Measurements from ENCODE around the gene SFMBT2. TPM values are rescaled to one million over a fixed set of nuclear protein-coding genes. Genes with fewer than 3 reads are reported as not detected.
"Not testable (repeated sequence)": the region's sequence is repeated elsewhere in the genome, so short reads cannot be mapped to it uniquely, and the experiment has no call there.

SFMBT2 gene
- total RNA-seq, 1 donor from 2014 or later: 11.0 TPM

GRCh38 chr10:7401156-7401555 is 9.7 kb downstream of the SFMBT2 start:
- no peaks in the 10 kb centered on the region for H3K9me3 ChIP-seq (replicated peaks)
- intact Hi-C loops (cut with micrococcal nuclease): no loop called here
- H3K27ac ChIP-seq (replicated peaks): peak overlapping the region; percentile 71
- peaks cover 90% of the 10 kb centered on the region for H3K4me1 ChIP-seq
- H3K27me3 ChIP-seq (ENCODE audit: low read depth): no peaks in the 10 kb centered on the region
- no peak overlapping the region for H3K4me3 ChIP-seq
- DNase-seq: no peak
- TF ChIP-seq CTCF (IDR thresholded peaks at IDR 0.05; ENCODE audit: borderline replicate concordance): no peak
- H3K36me3 ChIP-seq: no peaks in the 10 kb centered on the region

- peak overlapping the region; percentile 71 for H3K27ac ChIP-seq (replicated peaks)
- no peaks in the 10 kb centered on the region for H3K36me3 ChIP-seq
- intact Hi-C loops (cut with micrococcal nuclease): no loop called here
- no peaks in the 10 kb centered on the region for H3K27me3 ChIP-seq (ENCODE audit: low read depth)
- no peaks in the 10 kb centered on the region for H3K9me3 ChIP-seq (replicated peaks)
- peaks cover 83% of the 10 kb centered on the region for H3K4me1 ChIP-seq
- no peak for TF ChIP-seq CTCF (IDR thresholded peaks at IDR 0.05; ENCODE audit: borderline replicate concordance)
- DNase-seq: peak; percentile 40
- H3K4me3 ChIP-seq: no peak overlapping the region
Measured at GRCh38 chr10:7400068-7400715, 10.6 kb downstream of the SFMBT2 start.

- Histone ChIP-seq H3K9me3 (replicated peaks) (no peaks in the 10 kb centered on the region), H3K36me3 (no peaks in the 10 kb centered on the region), H3K4me3 (no peak overlapping the region), H3K4me1 (peaks cover 77% of the 10 kb centered on the region), H3K27me3 (ENCODE audit: low read depth) (no peaks in the 10 kb centered on the region), H3K27ac (replicated peaks) (peak overlapping the region; percentile 71)
- intact Hi-C loops (cut with micrococcal nuclease): no loop called here
- TF ChIP-seq CTCF (IDR thresholded peaks at IDR 0.05; ENCODE audit: borderline replicate concordance): no peak
- DNase-seq: no peak
Measured at GRCh38 chr10:7399533-7399932, 11.3 kb downstream of the SFMBT2 start.

GRCh38 chr10:7397049-7398035 is 13.5 kb downstream of the SFMBT2 start:
- Histone ChIP-seq H3K27me3 (ENCODE audit: low read depth) (no peaks in the 10 kb centered on the region), H3K4me3 (peak overlapping the region; percentile 35), H3K36me3 (no peaks in the 10 kb centered on the region), H3K27ac (replicated peaks) (peak overlapping the region; percentile 83), H3K4me1 (peaks cover 62% of the 10 kb centered on the region), H3K9me3 (replicated peaks) (no peaks in the 10 kb centered on the region)
- intact Hi-C loops (cut with micrococcal nuclease): no loop called here
- DNase-seq: peak; percentile 23
- peak; percentile 44 for TF ChIP-seq CTCF (IDR thresholded peaks at IDR 0.05; ENCODE audit: borderline replicate concordance)

- H3K4me3 ChIP-seq; H3K27ac ChIP-seq (replicated peaks); H3K36me3 ChIP-seq; H3K9me3 ChIP-seq (replicated peaks); intact Hi-C loops (cut with micrococcal nuclease); DNase-seq; H3K27me3 ChIP-seq (ENCODE audit: low read depth): not testable (repeated sequence)
- H3K4me1 ChIP-seq: peaks cover 42% of the 10 kb centered on the region
Measured at GRCh38 chr10:7392301-7392700, 18.5 kb downstream of the SFMBT2 start.

Data from left ventricle myocardium inferior (tissue), 1 donor.